Stimulated activated CD4-positive, alpha-beta T cell treated with anti-CD3 and anti-CD28 coated beads, Interleukin-4, amount 100 ng/mL, for 24 hours (primary cell): ENCODE data around the gene NCK2.
A peak's percentile ranks its signal among the peaks of the same experiment; 100 is the strongest.

Experiments used
- DNase-seq: peaks from one replicate; pipeline ENCODE4 v3.0.0-alpha.2; 2020

The NCK2 gene

GRCh38 chr2:105796131-105796638 lies 51.5 kb downstream of the NCK2 start:
- no peak for DNase-seq

DNA sequence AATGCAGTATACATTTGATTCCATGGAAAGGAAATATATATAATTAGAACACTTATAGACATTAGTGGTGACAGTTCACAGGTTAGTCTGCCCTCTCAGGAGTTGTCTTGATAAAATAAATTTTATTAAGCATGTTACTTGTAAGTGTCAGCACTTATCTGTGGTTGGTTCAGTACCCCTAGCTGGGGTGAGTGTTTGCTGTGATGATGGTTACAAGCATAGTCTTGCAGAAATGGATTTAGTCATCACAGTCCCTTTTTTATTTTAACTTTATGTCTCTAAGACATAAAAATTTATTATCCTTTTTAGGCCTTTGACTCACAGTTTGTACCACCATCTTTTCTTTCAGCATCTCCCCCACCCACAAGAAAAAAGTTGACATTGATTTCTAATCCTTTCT lies 52.1 kb downstream of the NCK2 start:
- no peak for DNase-seq

DNA sequence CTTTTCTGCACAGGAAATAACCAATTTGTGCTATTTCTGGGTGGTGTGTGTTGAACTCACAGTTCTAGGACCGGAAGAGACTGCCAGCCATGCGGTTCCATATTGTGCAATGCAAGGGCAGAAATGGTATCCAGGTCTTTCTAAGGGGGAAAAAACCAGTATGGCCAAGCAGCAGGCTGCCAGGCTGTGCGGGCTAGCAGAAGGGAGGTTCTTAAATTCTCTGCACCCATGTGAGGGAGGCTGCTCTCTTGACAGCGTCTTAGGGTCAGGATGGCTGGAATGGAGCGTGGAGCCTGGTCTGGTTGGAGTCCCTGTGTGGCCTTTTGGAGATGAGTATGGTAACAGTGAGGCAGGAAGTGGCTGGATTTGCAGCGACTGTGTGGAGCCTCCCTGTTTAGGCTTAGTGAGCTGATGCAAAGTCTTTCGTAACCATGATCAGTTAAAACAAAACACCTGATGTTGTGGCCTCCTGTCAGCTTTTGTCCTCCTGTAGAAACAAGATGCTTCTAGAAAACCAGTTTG lies 52.6 kb downstream of the NCK2 start:
- no peak for DNase-seq

DNA sequence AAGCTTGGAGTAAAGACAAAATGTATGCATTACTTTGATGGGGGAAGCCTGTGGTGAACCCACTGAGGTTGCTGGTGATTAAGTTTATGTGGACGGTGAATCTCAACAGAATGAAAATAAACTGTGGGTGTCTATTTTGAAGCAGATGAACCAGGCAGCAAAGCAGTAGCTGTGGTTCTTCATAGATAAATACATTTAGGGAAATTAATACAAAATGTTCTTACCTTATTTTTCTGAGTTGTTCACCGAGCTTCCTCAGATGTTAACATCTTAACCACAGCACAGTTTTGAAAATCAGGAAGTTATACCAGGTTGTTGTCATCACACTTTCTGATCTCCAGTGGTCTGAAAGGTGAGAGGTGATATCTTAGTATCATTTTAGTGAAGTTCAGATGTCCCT lies 53.9 kb downstream of the NCK2 start:
- peak; percentile 60 for DNase-seq

DNA sequence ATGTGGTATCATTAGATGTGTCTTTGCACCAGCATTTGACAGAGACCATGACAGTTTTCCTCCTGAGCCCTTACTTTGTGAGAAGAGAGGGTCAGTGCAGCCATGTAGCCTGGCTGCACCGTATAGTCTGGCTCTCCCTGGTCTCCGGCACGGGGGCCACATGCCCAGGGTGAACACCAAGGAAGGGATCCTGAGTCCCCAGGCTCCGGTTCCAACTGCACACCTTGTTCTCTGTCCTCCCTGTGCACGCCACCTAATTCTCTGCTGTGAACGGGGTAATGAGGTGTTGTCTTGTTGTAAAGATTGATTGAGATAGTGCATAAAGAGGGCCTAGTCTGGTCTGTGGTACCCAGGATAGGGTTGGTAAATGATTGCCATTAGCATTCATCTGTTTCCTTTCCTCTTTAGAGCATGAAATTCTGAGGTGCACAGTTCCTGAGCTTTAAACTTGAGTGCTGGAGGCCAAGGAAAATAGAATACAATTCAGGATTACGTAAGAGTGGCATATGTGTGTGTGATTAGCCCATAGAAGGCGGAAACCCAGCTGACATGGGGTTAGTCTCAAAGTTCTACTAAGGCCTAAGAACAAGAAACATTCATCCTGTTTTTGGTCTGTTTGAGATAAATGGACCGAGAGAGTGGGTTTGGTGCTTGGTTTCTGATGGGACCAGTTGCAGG lies 55.5 kb downstream of the NCK2 start:
- no peak for DNase-seq

DNA sequence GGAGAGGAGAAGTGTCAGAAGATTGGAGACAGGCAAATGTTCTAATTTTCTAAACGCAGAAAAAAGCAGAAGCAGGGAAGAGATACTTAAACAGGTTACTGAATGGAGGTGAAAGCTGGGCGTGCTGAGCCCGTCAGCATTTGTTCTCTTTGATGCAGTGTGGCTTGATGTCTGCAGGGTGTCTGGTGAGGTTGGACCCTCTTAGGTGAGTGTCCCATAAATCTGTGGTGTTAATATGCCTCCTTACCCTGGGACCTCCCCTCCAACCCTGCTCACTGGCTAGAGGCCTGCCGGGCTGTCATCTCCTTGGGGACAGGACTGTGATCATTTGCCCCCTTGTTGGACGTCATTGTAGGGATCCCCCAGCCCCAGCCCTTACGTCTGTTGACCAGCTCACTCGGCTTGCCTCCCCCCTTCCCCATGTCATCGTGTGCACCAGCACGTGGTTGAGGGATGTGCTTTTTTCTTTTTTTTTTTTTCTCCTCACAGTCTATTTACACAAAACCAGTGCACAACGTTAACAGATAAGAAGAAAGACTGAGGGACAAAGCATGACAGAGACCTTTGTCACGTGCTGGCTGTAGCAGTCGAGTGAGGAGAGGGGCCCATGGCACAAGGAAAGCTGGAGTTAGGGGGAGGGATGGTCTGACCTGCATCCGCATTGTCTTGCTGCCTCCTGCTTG lies 56.4 kb downstream of the NCK2 start:
- DNase-seq = no peak

GRCh38 chr2:105801961-105802360 lies 57.2 kb downstream of the NCK2 start:
- DNase-seq = no peak

DNA sequence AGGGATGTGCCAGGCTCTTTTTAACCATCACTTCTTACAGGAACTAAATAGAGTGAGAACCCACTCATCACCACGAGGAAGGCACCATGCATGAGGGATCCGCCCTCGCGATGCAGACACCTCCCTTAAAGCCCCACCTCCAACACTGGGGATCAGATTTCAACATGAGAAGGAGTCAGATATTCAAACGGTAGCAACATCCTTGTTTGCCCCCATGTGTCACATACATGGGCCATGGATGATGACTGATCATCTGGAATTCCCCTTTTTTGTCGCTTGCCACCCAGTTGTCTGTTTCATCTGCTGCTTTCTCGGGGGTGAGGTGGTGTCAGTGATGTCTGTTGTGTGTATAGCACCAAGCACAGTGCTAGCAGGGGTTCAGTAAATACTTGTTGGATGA lies 57.9 kb downstream of the NCK2 start:
- peak; percentile 81 for DNase-seq

- DNase-seq = peak; percentile 51
Observed at GRCh38 chr2:105803337-105803736, 58.6 kb downstream of the NCK2 start.

- no peak for DNase-seq
Observed at GRCh38 chr2:105803773-105804172, 59.1 kb downstream of the NCK2 start.

GRCh38 chr2:105804266-105804665 lies 59.6 kb downstream of the NCK2 start:
- no peak for DNase-seq

DNA sequence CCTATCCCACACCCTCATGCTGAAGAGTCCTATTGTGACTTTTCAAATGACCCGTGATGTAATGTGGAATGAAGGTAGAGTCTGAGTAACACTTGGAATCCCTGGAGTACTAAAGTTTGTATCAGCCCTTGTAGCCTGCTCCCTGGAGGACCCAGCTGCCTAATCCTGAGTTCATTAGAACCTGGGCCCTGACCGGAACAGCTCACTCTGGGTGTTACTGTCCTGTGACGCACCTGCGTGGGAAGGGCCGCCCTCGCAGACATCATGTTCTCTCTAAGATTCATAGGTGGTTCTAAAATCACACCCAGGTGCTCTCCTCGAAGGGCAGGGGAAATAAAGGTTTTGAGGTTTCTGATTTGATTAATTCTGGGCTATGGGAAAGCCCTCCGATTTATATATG lies 62.3 kb downstream of the NCK2 start:
- DNase-seq = peak; percentile 62

- no peak for DNase-seq
Observed at GRCh38 chr2:105808423-105809096, 63.8 kb downstream of the NCK2 start.

GRCh38 chr2:105809097-105809473 lies 64.4 kb downstream of the NCK2 start:
- peak; percentile 70 for DNase-seq

GRCh38 chr2:105809723-105810122 lies 65.0 kb downstream of the NCK2 start:
- DNase-seq = no peak

GRCh38 chr2:105812180-105813044 lies 67.7 kb downstream of the NCK2 start:
- DNase-seq = no peak

DNA sequence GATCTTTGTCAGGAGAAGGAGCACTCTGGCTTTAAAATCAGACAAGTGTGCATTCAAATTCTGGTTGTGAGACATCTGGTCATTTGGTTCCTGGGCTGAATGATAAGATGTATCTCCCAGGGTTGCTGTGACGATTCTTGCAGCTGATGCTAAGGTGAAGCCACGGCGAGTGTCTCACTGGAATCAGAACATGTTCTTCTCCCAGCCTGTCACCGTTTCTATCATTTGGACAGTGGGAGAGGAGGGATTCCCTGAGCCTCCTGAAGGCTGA lies 68.3 kb downstream of the NCK2 start:
- DNase-seq = no peak

- DNase-seq = no peak
Observed at GRCh38 chr2:105813405-105813804, 68.7 kb downstream of the NCK2 start.

GRCh38 chr2:105814291-105814940 lies 69.7 kb downstream of the NCK2 start:
- no peak for DNase-seq

GRCh38 chr2:105815401-105815800 lies 70.7 kb downstream of the NCK2 start:
- no peak for DNase-seq

- no peak for DNase-seq
Observed at GRCh38 chr2:105820151-105820550, 75.4 kb downstream of the NCK2 start.

GRCh38 chr2:105820691-105821090 lies 76.0 kb downstream of the NCK2 start:
- DNase-seq = no peak
